ENCODE data around the gene ARNT2.

DNA sequence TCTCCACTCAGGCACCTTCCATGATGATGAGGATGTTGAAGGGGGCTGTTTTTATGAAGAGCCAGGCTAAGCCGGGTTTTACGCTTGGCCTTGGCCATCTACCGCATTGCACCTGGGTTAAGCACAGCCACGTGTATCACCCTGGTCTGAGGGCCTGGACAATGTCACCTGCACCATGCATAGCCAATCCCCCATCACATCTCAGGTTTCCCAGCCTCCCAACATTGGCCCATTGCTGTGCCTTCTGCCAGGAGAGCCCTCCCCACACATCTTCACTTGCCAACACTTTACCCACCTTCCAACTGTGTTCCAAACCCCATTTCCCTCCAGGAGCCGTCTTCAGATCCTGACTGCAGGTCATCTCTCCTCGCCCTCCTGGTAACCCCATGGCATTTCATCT lies 155.6 kb downstream of the ARNT2 start:
- TF ChIP-seq CTCF (conservative IDR thresholded peaks at IDR 0.05 in 1 of 2, IDR thresholded peaks at IDR 0.05 in 1 of 2; ENCODE audit: low read depth in 1 of 2, low read length in 2 of 2), result no peak
- TF ChIP-seq EZH2 (IDR thresholded peaks at IDR 0.05; ENCODE audit: low read length, missing control alignments), result no peak
